Endothelial cell (in vitro differentiated cells): Measurements from ENCODE around the gene PARP2. TPM values are rescaled to one million over a fixed set of nuclear protein-coding genes. Genes with fewer than 3 reads are reported as not detected.

Source experiments
- DNase-seq: peaks from one replicate; pipeline ENCODE4 v3.0.0; 2021; ENCODE audit warnings: low spot score
- H3K27ac Mint-ChIP-seq: one replicate; pipeline ENCODE4 v1.8.0; 2021; ENCODE audit warnings: mixed read lengths, inconsistent platforms; ENCODE audit not compliant: unreplicated experiment
- H3K27me3 Mint-ChIP-seq: one replicate; pipeline ENCODE4 v1.8.0; 2021; ENCODE audit warnings: mild to moderate bottlenecking, moderate library complexity, mixed read lengths, inconsistent platforms; ENCODE audit not compliant: unreplicated experiment
- H3K36me3 Mint-ChIP-seq: one replicate; pipeline ENCODE4 v1.8.0; 2021; ENCODE audit warnings: mild to moderate bottlenecking, low read depth, mixed read lengths, inconsistent platforms; ENCODE audit not compliant: unreplicated experiment
- H3K4me1 Mint-ChIP-seq: one replicate; pipeline ENCODE4 v1.8.0; 2021; ENCODE audit warnings: mild to moderate bottlenecking, mixed read lengths, inconsistent platforms; ENCODE audit not compliant: unreplicated experiment
- H3K4me3 Mint-ChIP-seq: one replicate; pipeline ENCODE4 v1.8.0; 2021; ENCODE audit warnings: mild to moderate bottlenecking, mixed read lengths, inconsistent platforms; ENCODE audit not compliant: unreplicated experiment
- H3K9me3 Mint-ChIP-seq: one replicate; pipeline ENCODE4 v1.8.0; 2021; ENCODE audit warnings: mixed read lengths, inconsistent platforms; ENCODE audit not compliant: unreplicated experiment
- CTCF ChIP-seq: fragments of 200-600 bp; sonication (generic); IDR thresholded peaks from one replicate; pipeline ENCODE4 v1.5.0; 2021; ENCODE audit warnings: antibody characterized with exemption; ENCODE audit not compliant: unreplicated experiment
- total RNA-seq: library from RNA; stranded (reverse); fragmentation: NEBNext Ultra II Directional; extraction: Animal tissue kit (Norgen Biotek cat#: 25700); gene quantifications from one replicate; pipeline ENCODE4 v1.2.1, GENCODE V29; 2021; ENCODE audit not compliant: unreplicated experiment

PARP2 gene
- total RNA-seq, 1 donor from 2014 or later = 24.4 TPM

GRCh38 chr14:20376071-20376588 lies 32.7 kb downstream of the PARP2 start:
- Mint-ChIP-seq H3K9me3 (no peaks in the 10 kb centered on the region), H3K36me3 (peaks cover 76% of the 10 kb centered on the region), H3K4me1 (no peaks in the 10 kb centered on the region), H3K4me3 (peak overlapping the region; percentile 22), H3K27me3 (peaks cover 7% of the 10 kb centered on the region), H3K27ac (no peak overlapping the region)
- no peak for TF ChIP-seq CTCF
- no peak for DNase-seq

- Mint-ChIP-seq H3K9me3 (no peaks in the 10 kb centered on the region), H3K4me1 (no peaks in the 10 kb centered on the region), H3K4me3 (no peak overlapping the region), H3K27me3 (peaks cover 11% of the 10 kb centered on the region), H3K27ac (no peak overlapping the region), H3K36me3 (peaks cover 74% of the 10 kb centered on the region)
- no peak for DNase-seq
- no peak for TF ChIP-seq CTCF
Measured at GRCh38 chr14:20377171-20377570, 33.7 kb downstream of the PARP2 start.

GRCh38 chr14:20379743-20380142 lies 36.3 kb downstream of the PARP2 start:
- Mint-ChIP-seq H3K27ac (no peak overlapping the region), H3K36me3 (peaks cover 72% of the 10 kb centered on the region), H3K27me3 (peaks cover 11% of the 10 kb centered on the region), H3K4me3 (peak overlapping the region; percentile 73), H3K9me3 (no peaks in the 10 kb centered on the region), H3K4me1 (no peaks in the 10 kb centered on the region)
- no peak for DNase-seq
- no peak for TF ChIP-seq CTCF

- TF ChIP-seq CTCF = no peak
- Mint-ChIP-seq H3K9me3 (no peaks in the 10 kb centered on the region), H3K4me3 (peak overlapping the region; percentile 56), H3K27ac (peak overlapping the region; percentile 32), H3K4me1 (no peaks in the 10 kb centered on the region), H3K36me3 (peaks cover 70% of the 10 kb centered on the region), H3K27me3 (peaks cover 11% of the 10 kb centered on the region)
- no peak for DNase-seq
Measured at GRCh38 chr14:20380681-20381080, 37.2 kb downstream of the PARP2 start.

GRCh38 chr14:20381341-20381740 lies 37.9 kb downstream of the PARP2 start:
- no peak for TF ChIP-seq CTCF
- no peak for DNase-seq
- Mint-ChIP-seq H3K27me3 (peaks cover 13% of the 10 kb centered on the region), H3K36me3 (peaks cover 71% of the 10 kb centered on the region), H3K4me1 (no peaks in the 10 kb centered on the region), H3K4me3 (no peak overlapping the region), H3K9me3 (no peaks in the 10 kb centered on the region), H3K27ac (peak overlapping the region; percentile 32)
